Uterus (tissue), 2 donors: ENCODE results near the gene SIAH2.

ENCODE experiments used
- POLR2A ChIP-seq, 2 donors: fragments of 450-650 bp; IDR thresholded peaks; one replicate each; pipeline ENCODE4 v1.6.1; 2016; ENCODE audit warnings: antibody characterized with exemption in 2 of 2, mild to moderate bottlenecking in 1 of 2, moderate library complexity in 1 of 2
- TF ChIP-seq, protein P1 (sequence below), 4 experiments: fragments of 200-600 bp in 2 of 4; fragments of 450-650 bp in 2 of 4; sonication (generic) in 2 of 4; IDR thresholded peaks; one replicate each; pipeline ENCODE4 v1.5.1; 2016 to 2019; ENCODE audit warnings: antibody characterized with exemption in 4 of 4, mild to moderate bottlenecking in 2 of 4, moderate library complexity in 1 of 4

DNA sequence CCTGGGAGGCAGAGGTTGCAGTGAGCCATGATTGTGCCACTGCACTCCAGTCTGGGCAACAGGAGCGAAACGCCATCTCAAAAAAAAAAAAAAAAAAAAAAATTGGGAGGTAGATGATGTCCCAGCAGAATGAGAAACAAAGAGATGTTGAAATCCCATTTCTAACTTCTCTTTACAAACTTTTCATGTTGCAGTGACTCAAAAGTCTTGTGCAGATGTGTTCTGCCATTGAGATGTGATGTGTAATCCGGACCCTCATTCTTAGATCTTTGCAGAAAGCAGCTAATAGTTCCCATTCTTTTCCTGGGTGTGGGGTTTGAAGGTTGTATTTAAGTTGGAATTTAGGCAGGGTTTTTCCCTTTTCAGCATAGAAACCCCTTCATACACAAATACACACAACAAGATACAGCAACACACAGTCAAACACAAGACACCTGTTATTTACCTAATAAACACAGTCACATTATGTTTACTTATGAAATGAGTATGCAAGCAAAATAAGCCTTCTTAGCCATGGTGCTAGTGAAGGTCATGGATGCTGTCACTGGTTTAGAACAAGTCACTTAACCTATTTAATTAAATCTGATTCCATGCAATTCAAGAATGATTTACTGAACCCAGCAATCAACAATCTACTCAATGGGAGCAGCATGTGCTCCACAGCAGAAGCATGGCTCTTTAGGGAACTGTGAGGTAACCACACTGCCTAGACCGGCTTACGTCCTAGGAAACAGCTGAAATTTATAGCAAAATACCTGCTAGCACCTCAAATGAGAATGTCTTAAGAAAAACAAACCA lies 14.9 kb downstream of the SIAH2 start:
- TF ChIP-seq, protein P1, sequence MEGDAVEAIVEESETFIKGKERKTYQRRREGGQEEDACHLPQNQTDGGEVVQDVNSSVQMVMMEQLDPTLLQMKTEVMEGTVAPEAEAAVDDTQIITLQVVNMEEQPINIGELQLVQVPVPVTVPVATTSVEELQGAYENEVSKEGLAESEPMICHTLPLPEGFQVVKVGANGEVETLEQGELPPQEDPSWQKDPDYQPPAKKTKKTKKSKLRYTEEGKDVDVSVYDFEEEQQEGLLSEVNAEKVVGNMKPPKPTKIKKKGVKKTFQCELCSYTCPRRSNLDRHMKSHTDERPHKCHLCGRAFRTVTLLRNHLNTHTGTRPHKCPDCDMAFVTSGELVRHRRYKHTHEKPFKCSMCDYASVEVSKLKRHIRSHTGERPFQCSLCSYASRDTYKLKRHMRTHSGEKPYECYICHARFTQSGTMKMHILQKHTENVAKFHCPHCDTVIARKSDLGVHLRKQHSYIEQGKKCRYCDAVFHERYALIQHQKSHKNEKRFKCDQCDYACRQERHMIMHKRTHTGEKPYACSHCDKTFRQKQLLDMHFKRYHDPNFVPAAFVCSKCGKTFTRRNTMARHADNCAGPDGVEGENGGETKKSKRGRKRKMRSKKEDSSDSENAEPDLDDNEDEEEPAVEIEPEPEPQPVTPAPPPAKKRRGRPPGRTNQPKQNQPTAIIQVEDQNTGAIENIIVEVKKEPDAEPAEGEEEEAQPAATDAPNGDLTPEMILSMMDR (IDR thresholded peaks at IDR 0.05): no peak
- TF ChIP-seq POLR2A (IDR thresholded peaks at IDR 0.05): no peak
